ENCODE measurements around the gene OMG. TPM values are rescaled to one million over a fixed set of nuclear protein-coding genes. Genes with fewer than 3 reads are reported as not detected.

Gene OMG
- total and polyA plus RNA-seq, 8 donors, result 3.1 to 10.7 (median 4.8) TPM

DNA sequence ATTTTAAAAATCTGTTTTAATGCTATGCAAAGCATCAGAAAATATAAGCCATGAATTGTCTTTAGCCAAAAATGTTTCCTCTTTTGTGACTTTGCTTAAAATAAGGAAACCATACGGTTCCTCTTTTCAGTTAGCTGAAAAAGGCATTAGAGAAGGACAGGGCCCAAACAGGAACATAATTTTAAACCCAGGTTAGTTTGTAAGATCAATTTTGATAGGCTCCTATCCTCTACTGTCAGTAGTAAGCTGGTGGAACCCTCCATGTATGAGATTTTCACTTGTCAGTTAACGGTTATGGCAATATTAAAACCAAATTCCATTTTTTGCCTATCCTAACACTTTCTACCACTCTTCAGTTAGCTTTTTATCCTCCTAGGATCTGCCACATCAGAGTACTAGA is 12.5 kb upstream of the OMG start:
- intact Hi-C loops (cut with DNase I), result no loop called here
- TF ChIP-seq CTCF (IDR thresholded peaks at IDR 0.05), result no peak
- Histone ChIP-seq H3K4me3 (peak overlapping the region in 1 of 2 donors; percentile 44), H3K4me1 (peaks cover 0 to 27% of the 10 kb centered on the region in 2 donors), H3K27ac (peak overlapping the region; percentile 51 to 95), H3K27me3 (no peaks in the 10 kb centered on the region), H3K9me3 (no peaks in the 10 kb centered on the region), H3K36me3 (peaks cover 0 to 25% of the 10 kb centered on the region in 2 donors)
- ATAC-seq (peak; percentile 35), DNase-seq (no peak)

DNA sequence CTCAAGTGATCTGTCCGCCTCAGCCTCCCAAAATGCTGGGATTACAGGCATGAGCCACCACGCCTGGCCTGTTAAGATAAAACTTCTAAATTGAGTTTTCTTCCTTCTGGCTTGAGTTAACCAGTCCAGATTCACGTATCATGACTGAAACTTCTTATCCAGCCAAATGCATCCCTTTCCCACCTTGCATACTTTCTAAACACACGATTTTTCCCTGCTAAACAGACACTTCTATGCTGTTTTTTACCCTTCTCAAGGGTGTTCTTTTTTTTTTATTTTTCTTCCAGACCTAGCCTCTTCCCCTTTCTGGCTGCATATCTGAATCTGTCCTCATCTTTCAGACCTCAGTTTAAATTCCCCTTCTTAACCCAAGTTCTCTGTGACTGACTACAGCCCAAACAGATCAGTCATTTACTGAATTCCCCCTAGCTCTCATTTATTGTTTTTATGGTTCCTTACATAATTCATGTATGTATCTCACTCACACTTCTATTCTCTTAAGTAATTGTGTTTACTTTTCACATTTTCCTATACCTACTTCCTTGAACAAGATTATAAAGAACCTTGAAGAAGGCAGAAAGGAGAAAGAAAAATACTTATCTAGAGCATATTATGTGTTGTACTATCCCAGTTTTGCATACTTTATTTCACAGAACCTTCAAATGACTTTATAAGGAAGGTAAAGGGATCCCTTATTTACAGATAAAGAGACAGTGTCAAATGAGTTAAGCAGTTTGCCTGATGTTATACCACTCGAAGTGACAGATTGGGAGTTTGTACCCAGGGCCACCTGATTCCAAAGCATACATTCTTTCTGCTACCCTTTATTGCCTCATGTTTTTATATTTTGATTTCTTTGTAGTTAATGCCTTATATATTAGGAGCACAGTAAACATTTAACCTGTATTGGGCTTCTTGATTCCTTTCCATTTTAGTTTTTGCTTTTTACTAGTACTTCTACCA is 11.6 kb upstream of the OMG start:
- Histone ChIP-seq H3K36me3 (peaks cover 0 to 30% of the 10 kb centered on the region in 2 donors), H3K4me3 (peak overlapping the region in 1 of 2 donors; percentile 44), H3K27me3 (no peaks in the 10 kb centered on the region), H3K9me3 (no peaks in the 10 kb centered on the region), H3K27ac (peak overlapping the region; percentile 51 to 95), H3K4me1 (peaks cover 0 to 27% of the 10 kb centered on the region in 2 donors)
- ATAC-seq, result peak; percentile 47
- DNase-seq, result no peak
- no peak for TF ChIP-seq CTCF (IDR thresholded peaks at IDR 0.05)
- intact Hi-C loops (cut with DNase I), result no loop called here

DNA sequence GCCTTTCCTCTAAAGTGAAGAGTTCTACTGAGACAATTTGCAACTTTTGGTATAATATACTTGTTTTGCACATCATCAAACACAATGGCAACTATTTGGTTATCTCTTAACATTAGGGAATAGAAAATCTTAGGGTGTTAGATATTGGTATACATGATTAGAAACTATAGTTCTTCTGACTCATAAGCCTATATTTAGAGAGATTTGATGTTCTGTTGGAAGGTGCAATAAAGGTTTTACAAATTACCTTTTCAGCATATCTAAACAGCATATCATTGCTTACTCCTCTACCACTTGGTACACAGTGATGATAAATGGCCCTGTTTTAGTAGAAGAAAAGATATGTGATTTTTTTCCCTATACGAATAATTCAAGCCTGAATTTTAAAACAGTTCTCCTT is 10.6 kb upstream of the OMG start:
- no peaks in the 10 kb centered on the region for H3K9me3 ChIP-seq
- H3K4me1 ChIP-seq, result peaks cover 0 to 27% of the 10 kb centered on the region in 2 donors
- no peak for ATAC-seq
- H3K36me3 ChIP-seq, result peaks cover 0 to 30% of the 10 kb centered on the region in 2 donors
- DNase-seq, result no peak
- intact Hi-C loops (cut with DNase I), result no loop called here
- H3K4me3 ChIP-seq, result peak overlapping the region in 1 of 2 donors; percentile 44
- peak overlapping the region in 1 of 2 donors; percentile 95 for H3K27ac ChIP-seq
- TF ChIP-seq CTCF (IDR thresholded peaks at IDR 0.05), result no peak
- no peaks in the 10 kb centered on the region for H3K27me3 ChIP-seq

DNA sequence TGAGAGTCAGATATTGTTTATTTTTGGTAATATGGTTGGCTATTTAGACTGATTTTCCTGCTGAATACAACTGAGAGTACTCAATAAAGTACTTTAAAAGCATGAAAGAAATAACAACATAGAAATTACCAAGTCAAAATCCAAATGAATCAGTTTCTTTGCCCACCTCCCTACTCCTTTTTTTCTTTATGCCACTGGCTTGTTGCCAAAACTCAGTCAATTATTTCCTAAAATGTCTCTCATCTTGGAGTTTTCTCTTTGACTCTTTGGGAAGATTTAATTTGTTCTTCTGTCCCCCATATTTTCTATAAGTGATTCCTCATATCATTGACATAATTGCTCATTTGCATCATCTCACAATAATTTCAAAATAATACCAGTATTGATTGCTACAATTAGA is 2.6 kb upstream of the OMG start:
- Histone ChIP-seq H3K4me3 (no peak overlapping the region), H3K27me3 (no peaks in the 10 kb centered on the region), H3K27ac (no peak overlapping the region), H3K9me3 (no peaks in the 10 kb centered on the region), H3K36me3 (peaks cover 0 to 11% of the 10 kb centered on the region in 2 donors), H3K4me1 (no peaks in the 10 kb centered on the region)
- ATAC-seq (no peak), DNase-seq (no peak)
- intact Hi-C loops (cut with DNase I), result no loop called here
- no peak for TF ChIP-seq CTCF (IDR thresholded peaks at IDR 0.05)

- Histone ChIP-seq H3K9me3 (no peaks in the 10 kb centered on the region), H3K27me3 (no peaks in the 10 kb centered on the region), H3K4me3 (no peak overlapping the region), H3K36me3 (no peaks in the 10 kb centered on the region), H3K4me1 (no peaks in the 10 kb centered on the region), H3K27ac (no peak overlapping the region)
- intact Hi-C loops (cut with DNase I), result no loop called here
- ATAC-seq (no peak), DNase-seq (no peak)
- no peak for TF ChIP-seq CTCF (IDR thresholded peaks at IDR 0.05)
Measured at GRCh38 chr17:31296142-31296541, 897 bp downstream of the OMG start.
